TTC549 (cell line): Measurements from ENCODE around the gene PTPRO.
"Not testable (repeated sequence)": the region's sequence is repeated elsewhere in the genome, so short reads cannot be mapped to it uniquely, and the experiment has no call there.

ENCODE experiments used
- FAIRE-seq: peaks from 2 replicates; lab custom pipeline; 2012; peaks lifted over from hg19 to GRCh38; lab: Jason Lieb, UNC

The PTPRO gene

GRCh38 chr12:15603474-15604085 is 281.3 kb downstream of the PTPRO start:
- FAIRE-seq = no peak

DNA sequence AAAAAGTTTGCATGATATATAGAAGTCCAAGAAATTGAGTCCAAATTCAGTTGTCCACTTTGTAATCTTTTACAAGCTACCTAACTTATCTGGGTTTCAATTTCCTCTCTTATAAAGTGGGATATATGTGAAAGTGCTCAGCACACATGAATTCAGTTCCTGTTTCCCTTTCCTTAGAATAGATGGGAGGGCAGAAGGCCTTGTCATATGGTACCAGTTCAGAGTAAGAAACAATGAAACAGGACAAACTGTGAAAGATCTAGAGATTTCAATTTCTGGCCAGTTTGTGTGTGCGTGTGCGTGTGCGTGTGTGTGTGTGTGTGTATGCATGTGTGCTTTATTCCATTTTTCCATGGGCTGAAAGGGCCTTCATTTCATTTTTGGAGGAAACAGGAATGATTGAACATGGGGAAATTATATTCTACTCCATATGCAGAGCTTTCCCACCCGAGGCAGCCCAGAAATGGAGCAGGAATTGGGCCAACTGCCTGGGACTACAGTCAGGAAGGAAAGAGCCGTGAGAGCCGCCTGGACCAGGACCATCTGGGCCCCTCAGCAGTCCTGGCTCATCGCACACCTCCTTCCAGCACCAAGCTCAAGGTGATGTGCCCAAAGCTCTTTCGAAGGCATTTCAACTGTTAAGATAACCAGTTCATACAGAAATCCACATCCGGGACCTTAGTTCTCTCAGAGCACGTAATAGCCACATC is 283.7 kb downstream of the PTPRO start:
- FAIRE-seq = no peak

DNA sequence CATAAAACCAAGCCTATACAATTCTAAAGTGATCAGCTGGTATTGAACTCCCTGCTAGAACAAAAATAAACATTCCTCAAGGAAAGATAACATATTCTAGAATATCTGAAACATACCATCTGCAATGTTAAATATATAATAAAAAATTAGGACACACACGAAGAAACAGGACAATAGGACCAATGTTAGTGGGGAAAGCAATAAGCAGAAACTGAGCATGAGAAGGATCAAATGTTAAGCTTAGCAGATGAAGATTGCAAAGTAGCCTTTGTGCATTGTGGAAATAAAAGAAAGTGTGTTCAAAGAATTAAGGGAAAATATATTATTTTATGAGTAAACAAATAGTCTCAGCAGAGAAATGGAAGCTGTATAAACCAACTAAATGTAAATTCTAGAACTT is 286.1 kb downstream of the PTPRO start:
- FAIRE-seq = no peak

DNA sequence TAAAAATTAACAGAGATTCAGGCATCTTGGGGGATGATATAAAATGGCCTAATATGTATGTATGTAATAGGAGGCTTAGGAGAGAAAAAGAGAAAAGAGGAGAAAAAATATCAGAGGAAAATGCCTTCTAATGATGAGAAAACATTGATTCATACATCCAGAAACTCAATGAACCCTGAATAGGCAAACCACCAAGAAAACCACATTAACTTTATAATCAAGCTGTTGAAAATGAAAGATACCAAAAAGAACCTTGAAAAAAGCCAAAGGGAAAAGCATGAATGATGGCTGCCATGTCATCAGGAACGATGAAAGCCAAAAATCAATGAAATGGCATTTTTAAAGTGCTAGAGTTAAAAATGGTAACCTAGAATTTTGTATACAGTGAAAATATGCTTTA is 286.6 kb downstream of the PTPRO start:
- FAIRE-seq = no peak

DNA sequence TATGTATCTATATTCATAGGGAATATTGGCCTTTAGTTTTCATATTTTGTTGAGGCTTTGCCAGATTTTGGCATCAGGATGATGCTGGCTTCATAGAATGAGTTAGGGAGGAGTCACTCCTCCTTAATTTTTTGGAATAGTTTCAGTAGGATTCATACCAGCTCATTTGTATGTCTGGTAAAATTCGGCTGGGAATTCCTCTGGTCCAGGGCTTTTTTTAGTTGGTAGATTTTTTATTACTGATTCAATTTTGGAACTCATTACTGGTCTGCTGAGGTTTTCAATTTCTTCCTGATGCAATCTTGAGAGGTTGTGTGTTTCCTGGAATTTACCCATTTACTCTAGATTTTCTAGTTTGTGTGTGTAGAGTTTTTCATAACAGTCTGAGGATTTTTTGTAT is 291.7 kb downstream of the PTPRO start:
- FAIRE-seq = no peak

DNA sequence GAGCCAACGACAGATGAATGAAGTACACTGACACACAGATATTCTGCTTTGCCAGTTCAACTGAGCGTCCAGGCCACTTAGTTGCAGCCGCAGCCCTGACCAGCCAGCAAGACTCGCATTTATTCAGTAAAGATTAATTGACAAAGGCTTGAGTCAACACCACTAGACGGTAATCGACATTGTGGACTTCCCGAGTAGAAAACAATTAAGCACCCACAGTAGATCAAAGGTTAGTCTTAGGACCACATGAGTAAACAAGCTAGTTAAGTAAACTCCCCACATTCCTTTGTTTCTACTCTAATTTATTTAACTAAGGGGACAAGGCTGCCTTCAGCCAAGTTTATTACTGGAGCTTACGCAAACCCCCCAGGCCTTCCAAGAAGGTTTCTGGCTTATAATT is 294.2 kb downstream of the PTPRO start:
- FAIRE-seq = not testable (repeated sequence)

DNA sequence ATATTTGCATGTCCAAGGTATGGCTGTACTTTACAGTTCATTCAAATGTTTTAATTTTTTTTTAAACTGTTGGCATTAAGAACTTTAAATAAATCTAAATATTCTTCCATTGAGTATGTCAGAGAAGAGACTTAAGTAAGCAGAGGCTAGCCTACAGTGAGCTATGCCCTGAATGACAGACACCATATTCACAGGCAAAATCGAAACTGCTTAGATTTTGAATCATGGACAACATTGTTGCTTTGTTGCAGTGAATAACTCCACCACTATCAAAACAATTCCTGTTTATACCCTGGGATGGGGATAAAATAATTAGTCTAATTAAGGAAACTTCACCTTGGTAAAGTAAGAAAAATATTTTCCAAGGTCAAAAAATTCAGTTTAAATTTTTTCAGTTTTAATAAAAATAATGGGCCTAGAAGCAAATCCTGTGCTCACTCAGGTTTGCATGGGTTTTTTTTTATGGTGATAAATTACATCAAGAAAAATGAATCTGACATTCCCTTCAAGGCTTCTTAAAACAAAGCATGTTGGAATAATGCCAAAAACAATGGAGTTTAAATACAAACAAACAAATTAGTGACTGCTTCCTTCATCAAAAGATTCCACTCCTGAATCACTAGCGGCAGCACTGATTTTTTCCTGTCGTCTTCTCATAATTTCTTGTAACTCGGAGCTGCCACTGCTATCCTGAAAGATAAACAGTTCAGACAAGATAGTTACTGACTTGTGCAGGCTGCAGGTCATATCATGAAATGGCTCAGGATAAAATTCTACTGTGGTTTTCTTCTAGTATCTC is 298.6 kb downstream of the PTPRO start:
- FAIRE-seq = no peak

DNA sequence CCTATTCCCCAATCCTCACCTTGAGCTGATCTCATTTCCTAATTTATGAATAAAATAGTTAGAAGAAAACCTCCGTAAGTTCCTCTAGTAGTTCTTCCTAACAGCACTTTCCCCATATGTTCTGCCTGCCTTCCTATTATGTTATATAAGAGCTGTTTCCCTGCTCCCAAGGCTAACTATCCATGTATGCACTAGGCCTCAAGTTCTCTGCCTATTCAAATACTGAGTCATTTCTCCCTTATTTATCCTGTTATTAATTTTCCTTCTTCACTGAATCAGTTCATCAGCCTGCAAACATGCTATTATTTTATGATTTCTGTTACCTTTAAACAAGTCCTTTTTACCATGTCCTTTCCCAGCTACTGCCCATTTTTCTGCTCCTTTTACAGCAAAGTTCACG is 302.8 kb downstream of the PTPRO start:
- no peak for FAIRE-seq

GRCh38 chr12:15627995-15628945 is 306.0 kb downstream of the PTPRO start:
- FAIRE-seq = no peak

GRCh38 chr12:15629108-15629507 is 306.8 kb downstream of the PTPRO start:
- FAIRE-seq = no peak

GRCh38 chr12:15629761-15630160 is 307.5 kb downstream of the PTPRO start:
- no peak for FAIRE-seq

- no peak for FAIRE-seq
These were observed 308.9 kb downstream of the PTPRO start for GRCh38 chr12:15631007-15631715.

DNA sequence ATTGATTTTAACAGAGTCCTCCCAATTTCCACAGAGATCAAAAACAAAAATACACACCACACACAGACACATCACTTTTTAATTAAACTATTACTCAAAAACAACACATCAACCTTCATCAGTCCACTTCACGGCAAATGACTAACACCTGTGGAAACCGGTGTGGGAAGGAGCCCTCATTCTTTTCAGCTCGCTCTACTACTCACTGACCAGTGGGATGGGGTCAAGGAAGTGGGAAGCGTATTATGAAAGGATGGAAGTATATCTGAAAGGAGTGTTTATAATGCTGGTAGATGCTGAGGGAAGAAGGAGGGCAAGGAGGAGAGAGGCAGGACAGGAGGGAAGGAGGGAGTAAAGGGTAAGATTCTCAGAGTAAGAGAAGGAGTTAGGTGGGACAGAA is 310.4 kb downstream of the PTPRO start:
- no peak for FAIRE-seq

DNA sequence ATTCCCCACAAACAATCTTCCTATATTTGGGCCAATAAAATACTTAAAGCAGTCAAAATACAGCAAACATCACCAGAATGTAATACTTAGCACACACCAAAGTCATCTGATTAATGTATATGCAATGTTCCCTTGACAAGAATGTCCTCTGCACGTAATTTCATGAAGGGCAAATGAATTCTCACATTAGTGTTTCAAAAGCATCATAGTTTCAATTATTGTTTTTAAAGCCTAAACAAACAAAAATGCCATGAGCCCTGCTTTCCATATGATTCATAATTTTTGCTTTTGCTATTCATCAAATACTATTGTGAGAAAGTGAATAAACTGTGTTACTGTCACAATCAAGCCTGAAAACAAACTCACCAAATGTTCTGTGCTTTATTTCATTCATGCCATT is 310.9 kb downstream of the PTPRO start:
- FAIRE-seq = no peak

GRCh38 chr12:15634010-15634683 is 311.8 kb downstream of the PTPRO start:
- no peak for FAIRE-seq

GRCh38 chr12:15636060-15636890 is 314.0 kb downstream of the PTPRO start:
- FAIRE-seq = no peak

GRCh38 chr12:15638231-15638630 is 315.9 kb downstream of the PTPRO start:
- FAIRE-seq = no peak

GRCh38 chr12:15644700-15645099 is 322.4 kb downstream of the PTPRO start:
- no peak for FAIRE-seq

DNA sequence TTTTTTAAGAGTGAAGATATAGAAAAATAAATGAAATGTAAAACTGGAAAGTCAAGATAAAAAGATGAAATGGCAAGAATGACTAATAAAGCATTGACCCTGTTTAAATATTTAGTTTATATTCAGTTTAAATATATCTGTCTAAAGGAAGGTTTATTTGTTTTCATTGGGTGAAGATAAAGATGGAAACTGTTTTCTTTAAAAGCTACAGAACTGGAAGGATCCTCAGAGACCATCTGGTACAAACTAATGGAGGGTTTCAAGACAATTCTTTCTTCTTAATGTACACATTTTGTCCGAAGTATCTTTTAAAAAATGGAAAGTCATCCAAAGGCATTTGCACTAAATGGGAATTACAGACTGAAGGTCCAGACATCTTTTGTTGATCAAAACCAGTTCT is 324.3 kb downstream of the PTPRO start:
- no peak for FAIRE-seq
